A549 (cell line): Measurements from ENCODE around the gene EHD2. TPM values are rescaled to one million over a fixed set of nuclear protein-coding genes. Genes with fewer than 3 reads are reported as not detected.

ENCODE experiments used
- ATAC-seq, 2 experiments: fragments of 200-7000 bp in 1 of 2; fragments of >200 bp in 1 of 2; cut with Nextera tagmentation in 1 of 2; cut with Tn5 transposase in 1 of 2; 3 replicates each; pipeline versions ENCODE4 v1.8.0 to v1.9.1; 2018 to 2020; ENCODE audit warnings: mild to moderate bottlenecking in 1 of 2, moderate library complexity in 1 of 2
- CTCF ChIA-PET: fragments of 300-600 bp; sonication (Branson Sonifier 250); formaldehyde crosslinking; extraction: SDS; loops from one replicate; lab custom pipeline; 2021; ENCODE audit warnings: antibody characterized with exemption, inconsistent platforms; lab: Yijun Ruan, JAX
- POLR2A ChIA-PET: fragments of 350-600 bp; formaldehyde crosslinking; extraction: SDS; loops from one replicate; lab custom pipeline; 2021; ENCODE audit warnings: antibody characterized with exemption, inconsistent platforms; lab: Yijun Ruan, JAX
- DNase-seq, 2 experiments: peaks; one replicate each; pipeline versions ENCODE4 v3.0.0 to v3.0.0-alpha.2; 2011 to 2016; ENCODE audit warnings: low read depth in 1 of 2, low spot score in 1 of 2
- FAIRE-seq: peaks from 2 replicates; lab custom pipeline; 2011; peaks lifted over from hg19 to GRCh38; lab: Jason Lieb, UNC
- H3K27ac ChIP-seq, 2 experiments: fragments of >200 bp; sonication (Bioruptor Twin); formaldehyde crosslinking; 3 replicates each; pipeline ENCODE4 v1.5.1; 2016 to 2017
- H3K4me1 ChIP-seq: fragments of >200 bp; sonication (Bioruptor Twin); formaldehyde crosslinking; 3 replicates; pipeline ENCODE4 v1.6.1; 2016
- H3K4me2 ChIP-seq: fragments of >200 bp; sonication (Bioruptor Twin); formaldehyde crosslinking; 3 replicates; pipeline ENCODE4 v1.6.1; 2016
- H3K4me3 ChIP-seq: fragments of >200 bp; sonication (Bioruptor Twin); formaldehyde crosslinking; 3 replicates; pipeline ENCODE4 v1.5.1; 2016
- H3K9me3 ChIP-seq: fragments of >200 bp; sonication (Bioruptor Twin); formaldehyde crosslinking; 3 replicates; pipeline ENCODE4 v1.6.1; 2016
- E2F6 ChIP-seq: IDR thresholded peaks from 2 replicates; pipeline ENCODE4 v1.6.1; 2012; ENCODE audit warnings: low read depth, borderline replicate concordance
- FOSB ChIP-seq: fragments of 250-450 bp; sonication (Bioruptor Pico); IDR thresholded peaks from 2 replicates; pipeline ENCODE4 v1.5.0; 2020; ENCODE audit warnings: mild to moderate bottlenecking, moderate library complexity
- FOSL2 ChIP-seq, 2 experiments: fragments of 450-650 bp in 1 of 2; fragments of >200 bp in 1 of 2; sonication (Bioruptor Twin) in 1 of 2; formaldehyde crosslinking; IDR thresholded peaks; 2 replicates each; pipeline versions ENCODE4 v1.5.0 to v1.6.1; 2016 to 2020; ENCODE audit warnings: mild to moderate bottlenecking in 1 of 2, moderate library complexity in 1 of 2
- FOXS1 ChIP-seq: fragments of 250-450 bp; sonication (Bioruptor Pico); IDR thresholded peaks from 2 replicates; pipeline ENCODE4 v1.5.0; 2020; ENCODE audit warnings: mild to moderate bottlenecking, moderate library complexity
- HOXA7 ChIP-seq: fragments of 250-450 bp; sonication (Bioruptor Pico); IDR thresholded peaks from 2 replicates; pipeline ENCODE4 v1.5.0; 2020; ENCODE audit warnings: mild to moderate bottlenecking, moderate library complexity
- JUN ChIP-seq, 2 experiments: fragments of >200 bp; sonication (Bioruptor Twin); formaldehyde crosslinking; IDR thresholded peaks; 2 replicates in 1 of 2; 3 replicates in 1 of 2; pipeline ENCODE4 v1.6.1; 2016 to 2017
- MAX ChIP-seq: IDR thresholded peaks from 2 replicates; pipeline ENCODE4 v1.6.1; 2012
- PHF8 ChIP-seq: fragments of 200-600 bp; sonication (generic); IDR thresholded peaks from 2 replicates; pipeline ENCODE4 v1.6.1; 2016; ENCODE audit warnings: low read depth, mild to moderate bottlenecking, antibody characterized with exemption, moderate library complexity, borderline replicate concordance
- POLR2A ChIP-seq: IDR thresholded peaks from 2 replicates; pipeline ENCODE4 v1.6.1; 2012; ENCODE audit warnings: mild to moderate bottlenecking, low read length
- POLR2AphosphoS2 ChIP-seq: conservative IDR thresholded peaks from 2 replicates; pipeline ENCODE4 v1.6.1; 2012; ENCODE audit warnings: low read length, improper control_type of control experiment, inconsistent platforms
- REST ChIP-seq: fragments of 200-600 bp; sonication (generic); IDR thresholded peaks from 2 replicates; pipeline ENCODE4 v1.6.1; 2016; ENCODE audit warnings: antibody characterized with exemption, mild to moderate bottlenecking, moderate library complexity
- TP53 ChIP-seq: fragments of 250-450 bp; sonication (Bioruptor Pico); IDR thresholded peaks from 2 replicates; pipeline ENCODE4 v1.5.0; 2021; ENCODE audit warnings: mild to moderate bottlenecking, moderate library complexity
- ZFP36 ChIP-seq: fragments of 450-650 bp; IDR thresholded peaks from 2 replicates; pipeline ENCODE4 v1.6.1; 2014; ENCODE audit warnings: borderline replicate concordance; ENCODE audit not compliant: partially characterized antibody
- ZNF302 ChIP-seq: fragments of 250-450 bp; sonication (Bioruptor Pico); IDR thresholded peaks from 2 replicates; pipeline ENCODE4 v1.9.0; 2021; ENCODE audit warnings: inconsistent platforms, mild to moderate bottlenecking, moderate library complexity
- ZSCAN20 ChIP-seq: fragments of 250-450 bp; sonication (Bioruptor Pico); IDR thresholded peaks from 2 replicates; pipeline ENCODE4 v1.8.0; 2022; ENCODE audit warnings: mild to moderate bottlenecking, moderate library complexity
- WGBS: methylation state at CpG from one replicate; pipeline ENCODE4 v1.1.6; 2017; ENCODE audit errors: missing lambda C conversion rate; 5-methylcytosine and 5-hydroxymethylcytosine counted together
- polyA plus RNA-seq, 4 experiments: library from polyadenylated mRNA; depleted of rRNA in 3 of 4; stranded (reverse); fragments of >200 nt; fragmentation: RNase III in 1 of 4; extraction: RNeasy Plus Mini Kit Qiagen cat#74134 plus additional on column Dnase treatment in 1 of 4; gene quantifications; 2 replicates in 3 of 4; 3 replicates in 1 of 4; pipeline ENCODE4 v1.2.3, GENCODE V29; 2011 to 2017
- TF ChIP-seq, protein P1 (sequence below): fragments of >200 bp; sonication (Bioruptor Twin); formaldehyde crosslinking; IDR thresholded peaks from 3 replicates; pipeline ENCODE4 v1.6.1; 2016
- TF ChIP-seq, protein P2 (sequence below): fragments of 250-450 bp; sonication (Bioruptor Pico); IDR thresholded peaks from 2 replicates; pipeline ENCODE4 v1.5.0; 2021; ENCODE audit warnings: mild to moderate bottlenecking, moderate library complexity, borderline replicate concordance
- TF ChIP-seq, protein P3 (sequence below): IDR thresholded peaks from 2 replicates; pipeline ENCODE4 v1.6.1; 2012

The EHD2 gene
- polyA plus RNA-seq, 2 of the 4 experiments (the other 2 are of a cell fraction), result 32.3 to 105 TPM

DNA sequence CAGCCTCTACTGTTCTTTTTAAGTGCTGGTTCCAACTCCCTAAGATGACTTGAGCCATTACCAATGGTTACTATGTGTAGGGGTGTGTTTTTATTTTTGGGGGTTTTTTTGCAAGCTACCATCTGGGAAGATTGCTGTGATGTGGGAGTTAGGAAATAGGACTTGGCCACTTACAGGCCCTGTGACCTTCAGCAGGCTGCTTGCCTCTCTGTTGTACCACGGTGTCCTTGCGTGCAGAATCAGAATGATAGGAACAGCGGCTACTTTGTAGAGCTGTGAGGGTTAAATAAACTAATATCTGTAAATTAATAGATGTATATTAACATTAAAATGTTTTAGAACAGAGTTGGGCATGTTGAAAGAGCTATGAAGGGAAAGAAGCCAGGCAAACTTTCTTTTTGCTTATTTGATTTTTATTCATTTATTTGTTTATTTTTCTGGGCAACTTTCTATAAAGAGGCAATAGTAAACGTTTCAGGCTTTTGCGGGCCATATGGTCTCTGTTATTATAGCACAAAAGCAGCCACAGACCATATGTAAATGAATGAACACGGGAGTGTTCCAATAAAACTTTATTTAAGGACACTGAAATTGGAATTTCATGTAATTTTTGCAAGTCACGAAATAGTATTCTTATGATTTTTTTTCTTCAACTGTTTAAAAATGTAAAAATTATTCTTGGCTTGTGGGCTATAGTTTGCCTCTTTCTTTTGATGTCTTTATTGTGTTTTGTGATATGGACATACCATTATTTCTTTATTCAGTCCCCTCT lies 26.4 kb upstream of the EHD2 start:
- POLR2A ChIA-PET, result no interaction called here
- TF ChIP-seq REST (no peak), POLR2AphosphoS2 (no peak), ZSCAN20 (CRISPR knock-in tag) (no peak), POLR2A (no peak), ZNF302 (CRISPR knock-in tag) (no peak), E2F6 (no peak), ZFP36 (no peak), HOXA7 (CRISPR knock-in tag) (no peak), PHF8 (no peak), FOSL2 (IDR thresholded peaks at IDR 0.05) (no peak), FOSL2 (CRISPR knock-in tag; IDR thresholded peaks at IDR 0.05) (no peak), FOXS1 (CRISPR knock-in tag) (no peak), FOSB (CRISPR knock-in tag) (no peak), MAX (no peak), JUN (IDR thresholded peaks at IDR 0.05) (no peak), TP53 (CRISPR knock-in tag) (no peak)
- TF ChIP-seq, protein P1, sequence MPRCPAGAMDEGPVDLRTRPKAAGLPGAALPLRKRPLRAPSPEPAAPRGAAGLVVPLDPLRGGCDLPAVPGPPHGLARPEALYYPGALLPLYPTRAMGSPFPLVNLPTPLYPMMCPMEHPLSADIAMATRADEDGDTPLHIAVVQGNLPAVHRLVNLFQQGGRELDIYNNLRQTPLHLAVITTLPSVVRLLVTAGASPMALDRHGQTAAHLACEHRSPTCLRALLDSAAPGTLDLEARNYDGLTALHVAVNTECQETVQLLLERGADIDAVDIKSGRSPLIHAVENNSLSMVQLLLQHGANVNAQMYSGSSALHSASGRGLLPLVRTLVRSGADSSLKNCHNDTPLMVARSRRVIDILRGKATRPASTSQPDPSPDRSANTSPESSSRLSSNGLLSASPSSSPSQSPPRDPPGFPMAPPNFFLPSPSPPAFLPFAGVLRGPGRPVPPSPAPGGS, result no peak
- TF ChIP-seq, protein P2, sequence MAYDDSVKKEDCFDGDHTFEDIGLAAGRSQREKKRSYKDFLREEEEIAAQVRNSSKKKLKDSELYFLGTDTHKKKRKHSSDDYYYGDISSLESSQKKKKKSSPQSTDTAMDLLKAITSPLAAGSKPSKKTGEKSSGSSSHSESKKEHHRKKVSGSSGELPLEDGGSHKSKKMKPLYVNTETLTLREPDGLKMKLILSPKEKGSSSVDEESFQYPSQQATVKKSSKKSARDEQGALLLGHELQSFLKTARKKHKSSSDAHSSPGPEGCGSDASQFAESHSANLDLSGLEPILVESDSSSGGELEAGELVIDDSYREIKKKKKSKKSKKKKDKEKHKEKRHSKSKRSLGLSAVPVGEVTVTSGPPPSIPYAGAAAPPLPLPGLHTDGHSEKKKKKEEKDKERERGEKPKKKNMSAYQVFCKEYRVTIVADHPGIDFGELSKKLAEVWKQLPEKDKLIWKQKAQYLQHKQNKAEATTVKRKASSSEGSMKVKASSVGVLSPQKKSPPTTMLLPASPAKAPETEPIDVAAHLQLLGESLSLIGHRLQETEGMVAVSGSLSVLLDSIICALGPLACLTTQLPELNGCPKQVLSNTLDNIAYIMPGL, result no peak
- TF ChIP-seq, protein P3, sequence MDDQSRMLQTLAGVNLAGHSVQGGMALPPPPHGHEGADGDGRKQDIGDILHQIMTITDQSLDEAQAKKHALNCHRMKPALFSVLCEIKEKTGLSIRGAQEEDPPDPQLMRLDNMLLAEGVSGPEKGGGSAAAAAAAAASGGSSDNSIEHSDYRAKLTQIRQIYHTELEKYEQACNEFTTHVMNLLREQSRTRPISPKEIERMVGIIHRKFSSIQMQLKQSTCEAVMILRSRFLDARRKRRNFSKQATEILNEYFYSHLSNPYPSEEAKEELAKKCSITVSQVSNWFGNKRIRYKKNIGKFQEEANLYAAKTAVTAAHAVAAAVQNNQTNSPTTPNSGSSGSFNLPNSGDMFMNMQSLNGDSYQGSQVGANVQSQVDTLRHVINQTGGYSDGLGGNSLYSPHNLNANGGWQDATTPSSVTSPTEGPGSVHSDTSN, result no peak
- TF ChIP-seq, all 56 proteins: peak for 0
- Histone ChIP-seq H3K4me3 (no peak overlapping the region), H3K4me2 (no peak overlapping the region), H3K4me1 (no peaks in the 10 kb centered on the region), H3K27ac (no peak overlapping the region), H3K9me3 (no peaks in the 10 kb centered on the region)
- FAIRE-seq (no peak), DNase-seq (no peak), ATAC-seq (no peak)
- CTCF ChIA-PET, result interaction anchor here (0.6 to 7.5 kb wide), 7 partner anchors 9 to 381 kb away, joined by 3 to 68 read pairs (median 4); partner anchors contain the start of gene KPTN
- WGBS, result 85% methylated on average over 7 of the region's 7 CpGs
